Pulmonary artery endothelial cell (primary cell): ENCODE data around the gene TRABD2B. TPM values are rescaled to one million over a fixed set of nuclear protein-coding genes. Genes with fewer than 3 reads are reported as not detected.
"Not testable (repeated sequence)": the region's sequence is repeated elsewhere in the genome, so short reads cannot be mapped to it uniquely, and the experiment has no call there.

ENCODE experiments used
- DNase-seq: peaks from one replicate; pipeline ENCODE4 v3.0.0-alpha.2; 2011; ENCODE audit warnings: low read depth, low spot score
- total RNA-seq: library from RNA; depleted of rRNA; stranded (reverse); fragments of >200 nt; gene quantifications from 2 replicates; pipeline ENCODE4 v1.2.3, GENCODE V29; 2014

Gene TRABD2B
- total RNA-seq, 1 donor from 2014 or later: not detected

DNA sequence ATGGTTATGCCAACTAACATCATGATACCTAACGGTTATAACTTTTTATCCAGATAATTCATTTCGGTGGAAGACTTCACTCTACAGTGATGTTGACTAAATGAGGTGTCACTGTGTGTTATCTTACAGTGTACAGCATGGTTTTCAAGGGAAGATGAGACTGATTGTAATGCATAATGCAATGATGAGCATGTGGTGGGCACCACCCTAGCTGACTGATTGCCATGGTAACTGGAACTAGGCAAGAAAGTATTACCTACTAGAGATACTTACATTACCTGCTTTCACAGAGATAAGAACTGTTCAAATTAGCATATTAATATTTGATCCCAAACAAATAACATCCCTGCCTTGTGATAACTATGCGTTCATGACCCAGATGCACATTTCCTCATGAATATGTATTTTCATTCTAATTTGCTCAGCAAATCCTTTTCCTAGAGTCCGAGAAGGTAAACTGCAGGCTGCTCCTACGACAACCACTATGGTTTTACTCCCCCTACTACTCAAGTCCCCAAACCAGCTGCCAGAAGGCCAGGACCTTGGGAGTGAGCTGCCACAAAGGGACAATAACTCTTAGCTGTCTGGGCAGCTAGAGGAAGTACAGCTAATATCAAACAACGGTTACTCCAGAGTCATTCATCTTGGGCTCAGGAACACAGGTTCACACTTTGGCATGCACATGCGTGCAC lies 29.2 kb downstream of the TRABD2B start:
- DNase-seq: no peak

DNA sequence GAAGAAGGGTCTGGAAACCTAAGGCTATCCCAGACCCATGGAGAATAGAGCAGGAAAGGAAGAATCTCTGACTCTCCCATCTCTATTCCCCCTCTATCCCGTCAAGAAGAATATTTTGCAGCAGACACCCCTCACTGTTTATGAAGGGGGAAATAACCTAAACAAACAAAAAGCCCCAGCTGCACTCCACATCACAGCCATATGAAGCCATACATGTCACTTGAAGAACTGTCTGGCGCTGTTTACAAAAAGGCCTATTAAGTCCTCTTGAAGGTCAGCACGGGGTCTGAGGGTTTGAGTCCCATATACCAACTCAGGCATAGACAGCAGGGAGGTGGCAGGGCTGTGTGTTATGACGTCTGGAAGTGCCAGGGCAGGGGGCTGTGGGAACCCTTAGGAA lies 31.4 kb downstream of the TRABD2B start:
- DNase-seq: no peak

DNA sequence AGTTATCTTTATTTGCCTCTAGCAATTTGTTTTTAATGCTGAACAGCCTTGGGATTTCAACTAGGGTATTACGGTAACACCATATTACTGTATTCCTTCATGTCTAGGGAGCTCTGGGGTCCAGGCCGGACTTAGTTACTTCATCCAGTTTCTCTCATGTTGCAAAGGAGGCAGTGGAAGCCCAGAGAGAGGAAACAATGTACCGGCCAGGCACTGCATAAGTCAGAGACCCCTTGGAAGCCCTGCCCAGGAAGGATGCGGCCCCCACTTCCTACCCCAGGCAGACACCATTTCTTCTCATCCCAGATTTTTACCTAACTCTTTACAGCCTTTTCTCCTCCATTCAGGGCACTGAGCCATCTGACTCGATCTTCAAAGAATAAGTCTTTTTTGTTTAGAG lies 32.5 kb downstream of the TRABD2B start:
- DNase-seq: no peak

GRCh38 chr1:47963568-47964358 lies 33.4 kb downstream of the TRABD2B start:
- DNase-seq: no peak

DNA sequence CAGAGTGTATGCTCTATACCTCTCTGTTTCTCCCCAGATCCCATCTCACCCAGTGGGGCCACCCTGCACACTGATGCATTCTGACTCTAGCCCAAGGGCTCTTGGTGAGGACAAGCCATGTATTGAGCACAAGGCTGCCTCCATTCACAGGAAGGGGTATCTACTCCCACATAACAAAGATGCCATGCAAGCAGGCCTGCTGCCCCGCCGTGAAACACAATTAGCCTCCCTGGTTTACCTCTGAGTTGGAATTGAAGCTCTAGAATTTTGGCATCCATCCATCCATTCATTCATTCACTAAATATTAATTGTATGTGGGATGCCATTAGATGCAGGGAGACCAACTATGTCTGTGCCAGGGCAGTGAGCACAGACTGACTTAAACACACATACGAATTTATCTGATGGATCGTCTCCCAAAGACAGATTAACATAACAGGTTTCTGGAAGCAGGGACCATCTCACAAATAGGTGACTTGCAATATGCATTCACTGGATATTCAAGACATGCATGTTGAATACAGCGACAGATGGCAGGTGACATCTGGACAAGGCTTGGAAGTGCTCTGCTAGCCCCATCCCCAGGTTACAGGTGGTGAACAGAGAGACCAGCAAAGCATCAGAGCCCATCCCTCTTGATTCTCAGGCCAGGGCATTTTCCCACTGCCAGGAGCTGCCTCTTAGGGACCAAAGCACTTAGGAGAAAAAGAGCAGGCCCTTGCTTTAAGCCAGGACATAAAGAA lies 34.3 kb downstream of the TRABD2B start:
- DNase-seq: no peak

GRCh38 chr1:47961835-47962234 lies 35.4 kb downstream of the TRABD2B start:
- not testable (repeated sequence) for DNase-seq

GRCh38 chr1:47956491-47956890 lies 40.7 kb downstream of the TRABD2B start:
- not testable (repeated sequence) for DNase-seq

- DNase-seq: no peak
Measured at GRCh38 chr1:47953661-47954060, 43.5 kb downstream of the TRABD2B start.

GRCh38 chr1:47951545-47952235 lies 45.5 kb downstream of the TRABD2B start:
- no peak for DNase-seq

DNA sequence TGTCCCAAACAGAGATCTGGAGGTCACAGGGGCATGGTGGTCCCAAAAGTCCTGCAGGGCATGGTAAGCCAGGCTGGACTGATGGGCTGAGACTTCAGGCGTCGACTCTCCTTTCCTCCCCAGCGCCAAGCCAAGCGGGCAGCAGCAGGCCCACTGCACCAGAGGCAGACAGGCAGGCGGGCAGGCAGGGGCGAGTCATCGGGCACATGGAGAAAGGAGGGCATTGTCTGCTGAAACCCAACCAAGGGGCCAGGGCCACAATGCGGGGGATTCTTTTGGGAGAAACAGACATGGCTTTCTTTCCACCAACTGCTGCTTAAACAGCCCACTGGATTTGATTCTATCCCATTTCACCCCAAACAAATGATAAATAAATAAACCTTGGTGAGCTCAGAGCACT lies 46.2 kb downstream of the TRABD2B start:
- no peak for DNase-seq

DNA sequence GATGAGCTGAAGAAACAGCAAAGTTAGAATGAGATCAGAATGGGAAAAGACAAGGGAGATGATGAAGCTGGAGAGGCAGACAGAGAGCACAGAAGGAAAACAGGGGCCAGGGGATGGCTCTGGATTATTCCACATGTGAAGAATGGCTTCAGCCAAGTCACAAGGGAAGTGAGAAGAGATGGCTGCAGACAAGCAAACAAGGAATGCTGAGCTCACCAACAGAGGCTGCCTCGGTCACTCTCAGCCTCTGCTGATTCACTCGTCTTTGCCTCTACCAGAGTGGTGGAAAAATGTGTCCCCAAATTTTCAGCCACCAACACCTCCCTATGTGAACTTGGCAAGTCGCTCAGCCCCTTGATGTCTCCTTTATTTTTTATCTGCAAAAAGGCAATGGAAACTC lies 46.7 kb downstream of the TRABD2B start:
- DNase-seq: no peak

- no peak for DNase-seq
Measured at GRCh38 chr1:47948126-47948525, 49.1 kb downstream of the TRABD2B start.

- no peak for DNase-seq
Measured at GRCh38 chr1:47947531-47947930, 49.7 kb downstream of the TRABD2B start.

DNA sequence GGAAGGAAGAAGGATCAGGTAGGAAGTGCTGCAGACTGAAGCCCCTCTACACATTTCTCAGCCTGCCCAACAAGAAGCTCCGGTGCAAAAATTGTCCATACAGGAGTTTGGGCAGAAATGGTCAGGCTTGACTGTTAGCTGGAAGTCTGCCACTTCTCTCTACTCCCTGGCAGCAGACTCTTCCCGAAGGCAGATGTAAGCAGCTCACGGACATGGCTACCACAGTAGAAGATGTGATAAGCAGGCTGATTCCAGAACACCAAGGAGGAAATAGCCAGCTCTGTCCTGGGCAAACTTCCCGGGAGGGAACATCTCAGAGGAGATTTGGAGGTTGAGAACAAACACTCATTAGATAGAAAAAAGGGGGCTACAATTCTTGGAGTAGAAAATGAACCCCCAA lies 52.6 kb downstream of the TRABD2B start:
- no peak for DNase-seq

DNA sequence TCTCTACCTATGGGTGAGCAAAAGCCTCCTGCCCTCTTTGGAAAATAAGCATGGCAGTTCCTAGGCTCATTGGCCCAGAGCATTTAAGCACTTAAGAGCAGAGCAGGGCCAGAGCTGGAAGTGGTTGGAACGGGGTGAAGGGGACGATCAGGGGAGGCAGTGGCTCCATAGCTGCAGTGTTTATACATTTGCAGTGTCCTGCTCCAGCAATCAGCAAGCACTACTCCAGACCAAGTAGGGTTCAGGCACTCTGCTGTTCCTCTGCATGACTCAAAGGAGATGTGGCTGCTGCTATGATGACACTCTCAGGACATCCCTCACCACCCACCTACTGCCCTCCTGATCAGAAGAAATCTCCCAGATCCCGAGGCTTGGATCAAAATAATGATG lies 55.0 kb downstream of the TRABD2B start:
- no peak for DNase-seq

- no peak for DNase-seq
Measured at GRCh38 chr1:47941609-47942239, 55.5 kb downstream of the TRABD2B start.

- no peak for DNase-seq
Measured at GRCh38 chr1:47940779-47941178, 56.4 kb downstream of the TRABD2B start.

DNA sequence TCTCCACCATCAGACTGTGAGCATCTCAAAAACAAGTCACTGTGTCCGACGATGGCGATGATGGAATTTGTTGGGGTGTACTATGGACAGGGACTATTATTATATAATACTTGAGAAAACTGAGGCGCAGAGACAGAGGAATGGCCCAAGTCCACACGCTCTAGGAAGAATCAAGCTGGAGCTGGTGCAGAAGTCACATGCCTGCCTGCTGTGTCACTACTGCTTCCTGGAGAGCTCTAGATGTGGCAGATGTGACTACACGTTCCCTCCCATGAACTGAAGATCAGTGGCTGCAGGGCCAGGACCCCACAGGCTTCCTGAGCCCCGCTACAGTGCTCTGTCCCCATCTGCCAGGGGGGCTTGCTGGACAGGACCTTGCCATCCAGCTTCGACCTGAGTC lies 56.9 kb downstream of the TRABD2B start:
- no peak for DNase-seq

- DNase-seq: no peak
Measured at GRCh38 chr1:47938520-47938919, 58.7 kb downstream of the TRABD2B start.

DNA sequence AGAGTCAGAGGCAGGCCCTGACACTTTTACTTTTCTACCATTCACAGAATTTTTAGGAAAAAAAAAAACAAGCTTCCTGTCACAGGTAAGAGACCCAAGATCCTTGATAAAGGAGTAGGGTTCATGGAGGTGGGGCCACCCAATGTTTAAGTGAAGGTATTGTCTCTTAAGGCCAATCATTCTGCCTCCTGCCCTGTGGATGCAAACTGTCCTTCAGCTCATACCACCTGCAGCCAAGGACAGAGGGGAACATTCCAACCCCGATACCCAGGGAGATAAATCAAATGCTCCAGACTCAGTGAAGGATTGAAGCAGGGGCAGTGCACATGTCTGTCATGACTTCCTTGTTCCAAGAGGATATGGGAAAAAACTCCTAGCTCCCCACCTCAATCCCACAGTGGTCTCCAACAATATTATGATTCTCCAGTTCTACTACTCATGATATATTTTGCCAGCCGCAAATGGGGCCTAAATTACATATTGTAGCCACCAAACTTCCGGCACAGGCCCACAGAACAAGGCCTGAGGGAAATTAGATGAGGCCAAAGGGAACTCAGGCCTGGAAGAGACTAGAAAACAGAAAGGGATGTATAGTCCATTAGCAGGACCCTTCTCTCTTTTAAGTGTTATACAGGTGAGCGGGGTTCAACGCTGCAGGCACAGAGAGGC lies 59.5 kb downstream of the TRABD2B start:
- DNase-seq: no peak
